ENCODE measurements around the gene PIM1. TPM values are rescaled to one million over a fixed set of nuclear protein-coding genes. Genes with fewer than 3 reads are reported as not detected.

Gene PIM1
- total RNA-seq, 4 donors from 2014 or later, result 5.0 to 23.0 (median 13.0) TPM

- in situ Hi-C loops (cut with MboI; ENCODE audit: low sequenced_read_pairs in 4 of 4) (loop anchor here (5.0 kb wide), 2 partner anchors 42 to 122 kb away; no protein-coding TSS in a partner anchor), intact Hi-C loops (cut with DNase I; ENCODE audit: low total_unique reads) (loop anchor here (5.0 kb wide), 1 partner anchor 287 kb away; the partner anchor contains the start of gene C6orf89)
- Histone ChIP-seq H3K4me1 (peaks cover 13 to 20% of the 10 kb centered on the region in 2 donors), H3K9me3 (no peaks in the 10 kb centered on the region), H3K27ac (peak overlapping the region in 3 of 4 donors; percentile 16 to 95 (median 20)), H3K36me3 (peaks cover 0 to 33% of the 10 kb centered on the region in 2 donors), H3K4me3 (no peak overlapping the region), H3K27me3 (no peaks in the 10 kb centered on the region)
- TF ChIP-seq, protein P1, sequence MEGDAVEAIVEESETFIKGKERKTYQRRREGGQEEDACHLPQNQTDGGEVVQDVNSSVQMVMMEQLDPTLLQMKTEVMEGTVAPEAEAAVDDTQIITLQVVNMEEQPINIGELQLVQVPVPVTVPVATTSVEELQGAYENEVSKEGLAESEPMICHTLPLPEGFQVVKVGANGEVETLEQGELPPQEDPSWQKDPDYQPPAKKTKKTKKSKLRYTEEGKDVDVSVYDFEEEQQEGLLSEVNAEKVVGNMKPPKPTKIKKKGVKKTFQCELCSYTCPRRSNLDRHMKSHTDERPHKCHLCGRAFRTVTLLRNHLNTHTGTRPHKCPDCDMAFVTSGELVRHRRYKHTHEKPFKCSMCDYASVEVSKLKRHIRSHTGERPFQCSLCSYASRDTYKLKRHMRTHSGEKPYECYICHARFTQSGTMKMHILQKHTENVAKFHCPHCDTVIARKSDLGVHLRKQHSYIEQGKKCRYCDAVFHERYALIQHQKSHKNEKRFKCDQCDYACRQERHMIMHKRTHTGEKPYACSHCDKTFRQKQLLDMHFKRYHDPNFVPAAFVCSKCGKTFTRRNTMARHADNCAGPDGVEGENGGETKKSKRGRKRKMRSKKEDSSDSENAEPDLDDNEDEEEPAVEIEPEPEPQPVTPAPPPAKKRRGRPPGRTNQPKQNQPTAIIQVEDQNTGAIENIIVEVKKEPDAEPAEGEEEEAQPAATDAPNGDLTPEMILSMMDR (IDR thresholded peaks at IDR 0.05 in 4 of 5, conservative IDR thresholded peaks at IDR 0.05 in 1 of 5), result no peak
- TF ChIP-seq POLR2A (IDR thresholded peaks at IDR 0.05), result no peak
- ATAC-seq, result no peak
- no peak for DNase-seq
Observed at GRCh38 chr6:37174515-37175331, 4.8 kb downstream of the PIM1 start.

DNA sequence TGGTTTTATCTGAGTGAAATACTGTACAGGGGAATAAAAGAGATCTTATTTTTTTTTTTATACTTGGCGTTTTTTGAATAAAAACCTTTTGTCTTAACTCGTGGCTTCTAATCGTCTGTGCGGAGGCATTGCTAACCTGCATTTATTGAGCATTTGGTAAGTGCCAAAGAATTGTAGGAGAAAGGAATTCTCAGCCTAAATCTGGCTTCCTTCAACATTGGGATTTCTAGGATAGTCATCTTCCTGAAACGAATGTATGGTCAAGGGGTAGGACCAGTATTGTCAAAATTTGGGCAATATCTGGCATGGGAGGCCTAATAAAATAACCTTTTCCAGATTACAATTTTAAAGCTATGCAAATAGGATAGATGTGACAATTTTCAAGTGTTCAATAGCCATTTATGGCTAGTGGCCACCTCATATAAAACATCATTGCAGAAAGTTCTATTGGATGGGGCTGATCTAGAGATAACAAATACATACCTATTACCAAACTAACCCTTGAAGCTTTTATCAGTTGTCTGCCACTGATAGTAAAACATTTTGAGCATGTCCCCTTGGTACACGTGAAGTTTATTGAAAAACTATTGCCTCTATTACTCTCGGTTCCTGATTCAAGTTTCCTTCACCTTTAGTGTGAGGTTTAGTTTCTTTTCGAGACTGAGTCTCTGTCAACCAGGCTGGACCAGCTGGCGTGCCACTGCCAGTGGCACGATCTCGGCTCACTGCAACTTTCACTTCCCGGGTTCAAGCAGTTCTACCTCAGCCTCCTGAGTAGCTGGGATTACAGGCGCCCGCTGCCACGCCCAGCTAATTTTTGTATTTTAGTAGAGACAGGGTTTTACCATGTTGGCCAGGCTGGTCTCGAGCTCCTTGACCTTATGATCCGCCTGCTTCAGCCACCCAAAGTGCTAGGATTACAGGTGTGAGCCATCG is 5.6 kb downstream of the PIM1 start:
- in situ Hi-C loops (cut with MboI; ENCODE audit: low sequenced_read_pairs in 4 of 4) (loop anchor here in 1 of 4 donors (5.0 kb wide), 1 partner anchor 123 kb away; no protein-coding TSS in a partner anchor), intact Hi-C loops (cut with DNase I; ENCODE audit: low total_unique reads) (no loop called here)
- TF ChIP-seq, protein P1 (IDR thresholded peaks at IDR 0.05 in 4 of 5, conservative IDR thresholded peaks at IDR 0.05 in 1 of 5), result no peak
- TF ChIP-seq POLR2A (IDR thresholded peaks at IDR 0.05), result no peak
- DNase-seq, result no peak
- Histone ChIP-seq H3K27me3 (no peaks in the 10 kb centered on the region), H3K27ac (no peak overlapping the region), H3K36me3 (peaks cover 0 to 33% of the 10 kb centered on the region in 2 donors), H3K9me3 (no peaks in the 10 kb centered on the region), H3K4me3 (no peak overlapping the region), H3K4me1 (peaks cover 13 to 20% of the 10 kb centered on the region in 2 donors)
- no peak for ATAC-seq

DNA sequence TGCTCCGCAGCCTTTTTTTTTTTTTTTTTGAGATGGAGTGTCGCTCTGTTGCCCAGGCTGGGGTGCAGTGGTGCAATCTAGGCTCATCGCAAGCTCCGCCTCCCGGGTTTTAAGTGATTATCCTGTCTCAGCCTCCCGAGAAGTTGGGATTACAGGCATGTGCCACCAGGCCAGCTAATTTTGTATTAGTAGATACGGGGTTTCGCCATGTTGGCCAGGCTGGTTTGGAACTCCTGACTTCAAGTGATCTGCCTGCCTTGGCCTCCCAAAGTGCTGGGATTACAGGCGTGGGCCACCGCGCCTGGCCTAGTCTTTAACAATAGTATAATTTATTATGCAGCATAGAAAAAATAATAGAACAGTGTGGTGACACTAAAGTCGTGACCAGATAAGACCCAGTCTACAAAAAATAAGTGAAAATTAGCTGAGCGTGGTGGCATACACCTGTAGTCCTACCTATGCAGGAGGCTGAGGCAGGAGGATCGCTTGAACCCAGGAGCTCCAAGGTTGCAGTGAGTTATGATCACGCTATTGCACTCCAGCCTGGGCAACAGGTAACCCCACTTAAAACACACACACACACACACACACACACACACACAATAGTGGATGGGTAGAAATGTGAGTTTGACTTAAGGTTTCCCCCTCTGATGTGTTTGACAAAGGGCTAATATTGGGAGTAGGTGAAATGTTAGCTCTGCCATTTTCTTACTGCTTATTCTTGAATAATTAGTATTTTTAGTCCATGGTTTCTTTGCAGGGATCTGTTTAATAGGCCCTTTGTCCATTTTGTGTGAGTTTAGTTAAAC is 6.5 kb downstream of the PIM1 start:
- in situ Hi-C loops (cut with MboI; ENCODE audit: low sequenced_read_pairs in 4 of 4), result loop anchor here in 1 of 4 donors (5.0 kb wide), 1 partner anchor 124 kb away; no protein-coding TSS in a partner anchor
- Histone ChIP-seq H3K36me3 (peaks cover 0 to 33% of the 10 kb centered on the region in 2 donors), H3K9me3 (no peaks in the 10 kb centered on the region), H3K4me1 (peaks cover 13 to 20% of the 10 kb centered on the region in 2 donors), H3K27me3 (no peaks in the 10 kb centered on the region), H3K4me3 (no peak overlapping the region), H3K27ac (no peak overlapping the region)
- DNase-seq (no peak), ATAC-seq (no peak)
- intact Hi-C loops (cut with DNase I; ENCODE audit: low total_unique reads), result no loop called here
- TF ChIP-seq, protein P1 (IDR thresholded peaks at IDR 0.05 in 4 of 5, conservative IDR thresholded peaks at IDR 0.05 in 1 of 5), result no peak
- no peak for TF ChIP-seq POLR2A (IDR thresholded peaks at IDR 0.05)

All from gastrocnemius medialis (tissue), 4 donors.